ENCODE data around the gene BMPR1B.
"Not testable (repeated sequence)": the region's sequence is repeated elsewhere in the genome, so short reads cannot be mapped to it uniquely, and the experiment has no call there.

BMPR1B gene

DNA sequence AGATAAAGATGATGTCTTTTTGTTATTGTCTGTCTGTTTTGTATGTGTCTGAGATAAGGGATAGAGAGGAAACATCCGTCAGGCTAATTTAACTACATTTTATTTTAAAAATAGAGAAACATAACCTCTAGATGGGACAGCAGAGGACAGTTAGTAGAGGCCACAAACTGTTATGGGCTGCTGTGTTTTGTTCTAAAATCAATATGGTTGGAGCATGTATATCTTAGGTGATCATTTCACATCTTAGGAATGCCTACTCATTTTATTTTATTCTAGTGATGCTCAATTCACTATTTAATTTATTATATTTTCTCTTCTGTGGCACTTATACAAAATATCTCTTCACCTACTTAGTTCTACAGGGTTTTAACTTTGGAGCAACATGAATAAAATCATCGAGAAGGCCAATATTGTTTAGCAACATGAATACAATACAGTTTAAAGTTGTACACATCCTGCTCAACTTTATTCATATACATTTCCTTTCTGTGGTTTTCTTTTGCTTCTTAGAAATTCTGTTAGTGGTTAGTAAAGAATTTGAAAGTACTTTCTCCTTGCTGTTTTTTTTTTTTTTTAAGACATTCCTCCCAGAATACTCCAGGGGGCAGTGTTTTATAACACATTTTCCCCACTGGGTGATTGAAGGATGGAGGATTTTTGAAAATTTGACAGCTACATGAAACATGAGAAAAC is 398.1 kb downstream of the BMPR1B start:
- peak in 1 of 2 donors; percentile 42 for DNase-seq

DNA sequence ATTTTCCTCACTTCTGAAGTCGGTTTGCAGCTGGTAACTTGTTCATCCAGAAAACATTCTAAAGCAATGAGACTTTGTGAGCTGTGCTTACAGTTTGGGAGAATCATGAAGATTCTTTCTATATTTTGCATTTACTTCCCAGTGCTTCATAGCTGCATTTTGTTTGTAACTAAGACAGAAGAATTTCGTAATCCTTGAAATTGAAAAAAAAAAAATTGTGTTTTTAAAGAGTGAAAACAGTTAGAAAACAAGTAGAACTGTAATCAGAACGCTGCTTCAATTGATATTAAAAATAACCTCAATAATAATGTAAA is 398.7 kb downstream of the BMPR1B start:
- DNase-seq: no peak

DNA sequence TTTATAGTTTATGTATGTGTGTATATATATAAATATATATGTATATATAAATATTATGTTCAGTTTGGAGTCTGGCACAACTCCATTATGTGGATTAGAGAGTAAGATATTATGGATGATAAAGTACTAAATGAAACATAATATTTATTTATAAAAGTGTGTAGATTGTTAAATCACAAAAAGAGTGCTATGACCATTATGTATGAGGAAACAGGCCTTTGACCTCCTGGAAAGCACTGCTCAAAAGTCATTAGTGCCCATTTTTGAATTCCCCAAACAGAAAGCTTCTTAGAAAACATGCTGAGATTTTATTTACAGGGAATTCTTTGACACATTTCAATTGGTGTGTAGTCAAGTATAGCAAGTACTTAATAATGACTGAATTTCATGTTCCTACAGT is 399.8 kb downstream of the BMPR1B start:
- DNase-seq: no peak

DNA sequence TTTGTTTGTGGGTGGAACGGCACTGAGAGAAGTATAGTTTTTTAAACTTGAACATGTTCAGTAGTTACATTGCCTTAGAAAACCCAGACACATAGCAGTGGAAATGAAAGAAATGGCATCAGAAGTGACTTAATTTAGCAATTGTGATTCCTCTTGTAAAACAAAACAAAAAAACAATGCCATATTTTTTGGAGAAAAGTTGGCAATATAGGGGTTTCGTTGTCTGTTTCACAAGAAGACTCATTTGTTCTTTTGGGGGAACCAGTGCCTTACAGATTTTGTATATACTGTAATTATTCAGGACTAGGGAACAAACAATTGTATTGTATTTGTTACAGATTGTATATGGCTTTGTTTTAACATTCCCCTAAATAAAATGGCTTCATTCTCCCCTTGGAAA is 400.3 kb downstream of the BMPR1B start:
- no peak for DNase-seq

DNA sequence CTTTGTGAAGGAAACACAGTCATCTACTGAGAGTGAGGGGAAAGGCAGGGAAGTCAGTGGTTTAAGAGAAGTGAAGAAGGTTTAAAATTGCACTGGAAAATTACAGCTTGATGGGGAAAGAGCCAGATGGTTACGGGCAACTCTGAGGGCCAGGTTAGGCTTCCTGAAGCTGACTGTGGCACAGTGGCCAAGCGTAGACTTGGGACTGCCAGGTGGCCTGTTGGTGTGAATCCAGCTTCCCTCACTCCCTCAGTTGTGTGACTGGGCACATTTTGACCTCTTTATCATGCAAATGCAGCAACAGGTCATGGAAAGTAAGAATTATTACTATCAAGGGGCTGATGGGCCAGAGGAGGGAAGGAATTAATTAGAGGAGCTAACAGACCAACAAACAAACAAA is 400.9 kb downstream of the BMPR1B start:
- DNase-seq: no peak

DNA sequence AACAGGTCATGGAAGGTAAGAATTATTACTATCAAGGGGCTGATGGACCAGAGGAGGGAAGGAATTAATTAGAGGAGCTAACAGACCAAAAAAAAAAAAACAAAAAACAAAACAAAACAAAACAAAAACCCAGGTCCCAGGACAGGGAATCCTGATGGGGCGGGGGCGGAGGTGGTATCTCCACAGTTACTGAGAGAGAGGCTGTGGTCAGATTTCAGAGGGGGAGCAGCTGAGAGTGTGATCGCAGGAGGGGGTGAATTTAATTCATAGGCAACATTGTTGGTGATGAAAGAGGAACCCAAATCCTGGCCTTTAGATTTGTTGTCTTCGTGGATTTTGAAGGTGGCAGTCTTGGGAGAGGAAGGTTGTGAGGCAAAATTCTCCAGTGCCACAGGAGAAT is 401.6 kb downstream of the BMPR1B start:
- no peak for DNase-seq

DNA sequence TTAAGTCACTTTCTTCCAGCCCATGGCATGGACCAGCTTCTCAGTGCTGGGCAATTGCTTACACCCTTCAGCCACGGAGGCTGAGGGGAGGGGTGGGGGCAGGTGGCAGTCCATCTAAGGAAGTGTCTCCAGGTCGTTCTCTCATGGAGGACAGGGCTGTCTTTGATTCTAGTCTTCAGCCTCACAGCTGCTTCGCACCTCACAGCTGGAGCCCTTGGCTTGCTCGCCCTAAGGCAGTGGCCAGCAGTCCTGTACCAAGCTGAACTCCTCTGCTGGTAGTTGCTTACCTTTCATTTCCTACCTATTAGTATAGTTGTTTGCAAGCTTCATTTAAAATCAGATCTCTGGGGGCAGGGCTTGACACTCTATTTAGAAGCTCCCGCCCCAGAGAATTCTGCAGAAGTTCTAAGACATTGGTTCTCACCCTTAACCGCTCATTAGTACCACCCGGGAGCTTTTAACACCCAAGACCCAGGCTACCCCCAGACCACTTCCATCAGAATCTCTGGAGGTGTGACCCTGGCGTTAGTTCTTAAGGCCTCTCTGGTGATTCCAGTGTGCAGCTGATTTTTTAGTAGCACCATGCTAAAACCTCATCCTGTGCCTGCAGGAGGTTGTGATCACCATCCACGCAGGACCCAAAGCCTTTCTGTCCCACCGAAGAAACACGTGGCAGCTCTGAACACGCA is 404.2 kb downstream of the BMPR1B start:
- DNase-seq: no peak

DNA sequence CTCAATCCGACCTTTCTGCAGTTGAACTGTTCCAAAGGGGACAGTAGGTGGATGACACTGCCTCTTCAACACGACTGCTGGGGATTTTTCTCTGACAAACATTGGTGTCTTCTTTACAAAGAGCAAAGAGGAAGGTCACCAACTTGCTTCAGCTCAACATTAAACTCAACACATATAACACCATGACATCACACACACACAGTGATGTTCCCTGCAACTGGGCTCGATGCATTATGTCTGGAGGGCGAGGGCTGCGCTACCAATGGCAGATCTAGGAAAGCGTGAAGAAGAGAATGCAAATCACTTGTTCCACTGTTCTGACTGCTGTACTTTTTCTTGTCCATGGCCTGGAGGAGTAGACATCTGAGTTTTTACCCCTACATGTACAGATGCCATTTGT is 405.1 kb downstream of the BMPR1B start:
- no peak for DNase-seq

DNA sequence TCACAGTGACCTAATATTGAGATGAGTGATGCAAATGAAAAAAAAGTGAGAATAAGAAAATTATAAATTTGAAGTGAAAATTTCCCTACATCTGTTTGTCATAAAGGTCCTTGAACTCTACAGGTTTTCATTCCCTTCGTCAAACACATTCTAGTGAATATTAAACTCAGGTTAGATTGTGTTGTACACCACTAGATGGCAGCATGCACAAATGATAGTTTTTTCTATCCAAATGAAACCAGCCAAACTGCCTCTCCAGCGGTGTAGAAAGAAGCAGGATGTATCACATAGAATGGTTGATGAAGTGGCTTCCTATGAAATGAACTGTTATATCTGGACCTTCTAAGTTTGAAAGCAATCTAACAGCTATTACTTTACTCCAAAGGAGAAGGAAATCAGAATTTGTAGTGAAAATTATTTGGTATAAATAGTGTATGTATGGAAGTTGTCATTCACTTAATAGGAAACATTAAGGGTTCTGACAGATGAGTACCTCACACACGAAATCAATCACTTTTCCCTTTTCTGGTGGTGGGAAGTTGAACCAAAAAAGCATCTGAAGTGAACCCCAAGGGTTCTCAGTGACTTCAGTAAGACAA is 408.3 kb downstream of the BMPR1B start:
- DNase-seq: peak; percentile 16 to 64

DNA sequence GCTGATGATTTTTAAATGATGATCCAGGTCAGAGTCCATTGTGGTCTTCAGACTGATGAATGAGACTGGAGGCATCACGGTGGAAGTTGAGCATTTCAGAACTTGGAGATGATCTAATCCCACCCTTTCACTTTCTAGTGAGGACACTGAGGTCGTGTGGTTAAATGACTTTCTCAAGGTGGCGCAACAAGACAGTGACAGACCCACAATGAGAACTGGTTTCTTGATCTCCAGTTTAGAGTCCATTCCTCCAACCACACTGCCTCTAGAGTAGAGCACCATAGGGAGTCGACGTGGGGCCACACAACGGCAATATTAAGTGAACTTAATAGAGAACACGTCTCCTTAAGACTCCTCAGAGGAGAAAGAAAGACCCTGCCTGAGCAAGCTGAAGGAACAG is 410.1 kb downstream of the BMPR1B start:
- no peak for DNase-seq

DNA sequence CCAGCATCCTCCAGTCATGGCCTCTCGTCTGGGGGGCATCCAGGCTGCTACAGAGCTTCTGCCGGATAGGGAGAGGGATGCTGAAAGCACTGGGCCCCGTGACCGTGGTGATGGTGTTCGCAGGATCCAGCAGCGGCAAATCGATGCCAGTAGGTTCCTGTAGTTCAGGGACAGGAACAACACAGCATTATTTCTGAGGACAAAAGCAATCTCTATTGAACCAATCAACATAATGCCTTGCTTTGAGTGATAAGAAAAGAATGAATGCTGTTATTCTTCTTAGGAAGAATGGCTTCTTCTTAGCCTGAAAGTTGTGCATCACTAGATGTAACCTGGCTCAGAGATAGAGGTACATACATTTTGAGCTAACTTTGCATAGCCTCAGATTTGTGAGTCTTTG is 412.4 kb downstream of the BMPR1B start:
- DNase-seq: no peak

DNA sequence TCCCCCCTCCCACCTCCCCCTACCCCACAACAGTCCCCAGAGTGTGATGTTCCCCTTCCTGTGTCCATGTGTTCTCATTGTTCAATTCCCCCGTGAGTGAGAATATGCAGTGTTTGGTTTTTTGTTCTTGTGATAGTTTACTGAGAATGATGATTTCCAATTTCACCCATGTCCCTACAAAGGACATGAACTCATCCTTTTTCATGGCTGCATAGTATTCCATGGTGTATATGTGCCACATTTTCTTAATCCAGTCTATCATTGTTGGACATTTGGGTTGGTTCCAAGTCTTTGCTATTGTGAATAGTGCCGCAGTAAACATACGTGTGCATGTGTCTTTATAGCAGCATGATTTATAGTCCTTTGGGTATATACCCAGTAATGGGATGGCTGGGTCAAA is 413.6 kb downstream of the BMPR1B start:
- DNase-seq: not testable (repeated sequence)

DNA sequence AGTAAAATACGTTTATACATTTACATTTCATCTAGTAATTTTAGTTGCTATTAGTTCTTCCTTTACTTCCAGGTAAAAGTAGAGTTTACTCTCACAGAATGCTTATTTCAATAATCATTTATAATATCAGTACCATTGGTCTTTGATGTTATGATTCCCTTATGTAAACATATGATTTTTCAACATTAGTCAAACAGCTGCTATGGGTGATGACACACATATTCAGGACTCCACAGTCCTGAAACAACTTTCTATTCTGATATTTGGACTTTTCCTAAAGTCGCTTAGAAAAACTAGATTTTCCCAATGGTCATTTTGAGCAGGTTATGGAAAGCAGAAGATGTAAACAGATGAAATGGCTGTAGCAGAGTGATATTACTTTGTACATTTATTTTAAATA is 421.2 kb downstream of the BMPR1B start:
- DNase-seq: no peak

DNA sequence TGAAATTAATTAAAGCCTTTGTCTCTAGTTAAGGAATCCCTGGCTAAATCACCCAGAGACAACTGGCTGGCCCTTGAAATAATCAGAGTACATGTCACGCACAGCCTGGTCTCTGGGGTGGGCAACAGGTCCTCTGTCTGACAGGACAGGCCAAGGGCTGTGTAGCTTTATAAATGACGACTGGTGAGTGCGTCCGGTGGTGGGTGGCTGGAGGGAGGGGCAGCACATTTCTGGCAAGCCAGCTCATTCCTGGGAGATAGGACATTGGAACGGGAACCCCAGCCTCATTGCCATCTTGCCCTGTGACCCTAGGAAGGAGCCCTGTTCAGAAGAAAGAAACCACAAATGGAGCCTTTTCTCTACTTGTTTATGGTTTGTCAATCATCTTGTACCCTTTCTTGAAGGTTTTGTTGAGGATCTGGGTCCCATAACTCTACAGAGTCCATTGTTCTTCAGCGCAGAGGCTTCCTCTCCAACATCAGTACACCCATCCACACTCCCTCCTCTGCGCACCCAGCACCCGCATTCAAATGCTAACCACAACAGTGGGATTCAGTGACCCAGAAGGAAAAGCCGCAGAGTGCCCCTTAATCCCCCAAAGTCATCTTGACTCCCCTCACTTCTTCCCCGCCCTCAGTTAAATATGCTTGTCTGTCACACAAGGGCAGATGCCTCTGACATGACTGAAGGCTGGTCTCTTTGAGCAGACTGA is 422.9 kb downstream of the BMPR1B start:
- DNase-seq: no peak

DNA sequence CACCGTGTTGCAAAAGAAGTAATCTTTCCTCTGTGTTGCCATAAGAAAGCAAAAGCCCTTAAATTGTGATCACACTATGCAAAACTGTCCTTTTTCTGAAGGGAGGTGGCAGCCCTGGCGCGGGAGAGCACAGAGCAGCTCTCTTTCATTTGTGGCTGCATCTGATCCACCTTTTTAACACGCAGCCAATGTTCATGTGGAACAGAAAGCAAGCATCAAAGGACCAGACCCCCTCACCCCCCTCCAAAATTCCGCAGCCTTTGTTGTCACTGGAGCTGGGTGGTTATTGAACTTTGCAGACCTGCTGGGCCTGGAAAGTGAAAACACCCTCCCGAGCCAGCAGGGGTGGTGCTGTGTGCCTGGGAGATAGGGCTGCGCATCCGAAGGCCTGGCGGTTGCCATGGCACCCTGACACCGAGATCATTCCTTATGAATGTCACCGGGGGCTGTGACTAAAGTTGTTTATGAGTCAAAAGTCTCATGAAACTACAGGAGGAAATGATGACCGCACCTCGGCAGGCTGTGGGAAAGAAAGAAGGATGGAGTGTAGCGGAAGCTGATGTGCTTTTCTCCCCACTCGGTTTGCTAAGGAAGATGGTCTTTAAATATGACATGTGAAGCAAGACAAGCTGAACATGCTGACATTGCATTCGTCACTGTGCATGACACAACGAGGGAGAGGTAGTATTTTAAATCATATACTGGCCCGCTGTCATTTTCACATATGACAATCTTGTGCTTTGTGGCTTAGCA is 423.7 kb downstream of the BMPR1B start:
- DNase-seq: peak in 1 of 2 donors; percentile 11

DNA sequence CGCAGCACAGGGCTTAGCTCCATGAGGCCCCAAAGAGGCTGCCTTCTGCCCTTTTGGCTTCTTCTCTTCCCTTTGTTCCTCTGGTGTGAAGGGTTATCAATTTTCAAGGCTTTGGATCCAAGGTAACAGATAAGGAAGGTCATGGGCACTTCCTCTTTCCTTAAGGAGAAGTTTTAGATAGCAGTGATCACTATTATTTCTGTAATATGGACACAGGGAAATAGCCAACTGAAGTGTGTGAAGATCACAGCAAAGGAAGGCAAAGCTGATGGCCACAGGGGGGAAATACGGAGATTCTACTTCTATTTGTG is 424.2 kb downstream of the BMPR1B start:
- DNase-seq: no peak

DNA sequence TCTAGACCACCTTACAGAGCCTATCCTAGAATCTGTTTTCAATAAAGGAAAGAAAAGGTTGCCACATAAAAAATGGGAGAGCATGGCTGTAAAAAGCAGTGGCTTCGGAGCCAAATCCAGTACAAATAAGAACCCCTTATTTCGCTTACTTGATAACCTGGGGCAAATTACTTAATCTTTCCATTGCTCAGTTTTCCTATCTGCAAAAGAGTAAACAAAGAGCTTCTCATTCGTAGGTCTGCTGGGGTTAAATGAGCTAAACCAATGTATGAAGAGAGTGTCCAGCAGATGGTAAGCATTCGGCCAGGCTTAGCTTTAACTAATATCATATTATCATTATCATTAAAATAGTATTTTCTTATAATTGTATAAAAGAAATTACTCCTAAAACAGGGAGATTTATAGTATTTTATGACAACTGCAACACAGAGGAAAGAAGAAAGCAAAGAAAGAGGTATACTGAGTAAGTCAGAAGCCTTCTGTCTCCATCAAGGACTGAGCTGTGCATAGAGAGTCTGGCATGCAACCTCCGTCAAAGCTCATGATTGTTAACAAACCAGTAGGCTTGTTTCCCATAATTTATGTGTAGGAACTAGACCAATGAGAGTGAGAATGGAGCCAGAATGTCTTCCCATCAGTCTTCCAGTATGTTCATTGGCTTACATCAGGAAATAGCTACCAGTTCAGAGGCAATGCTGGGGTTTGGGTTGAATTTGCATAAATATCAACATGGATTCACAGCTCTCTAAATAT is 426.1 kb downstream of the BMPR1B start:
- DNase-seq: no peak

DNA sequence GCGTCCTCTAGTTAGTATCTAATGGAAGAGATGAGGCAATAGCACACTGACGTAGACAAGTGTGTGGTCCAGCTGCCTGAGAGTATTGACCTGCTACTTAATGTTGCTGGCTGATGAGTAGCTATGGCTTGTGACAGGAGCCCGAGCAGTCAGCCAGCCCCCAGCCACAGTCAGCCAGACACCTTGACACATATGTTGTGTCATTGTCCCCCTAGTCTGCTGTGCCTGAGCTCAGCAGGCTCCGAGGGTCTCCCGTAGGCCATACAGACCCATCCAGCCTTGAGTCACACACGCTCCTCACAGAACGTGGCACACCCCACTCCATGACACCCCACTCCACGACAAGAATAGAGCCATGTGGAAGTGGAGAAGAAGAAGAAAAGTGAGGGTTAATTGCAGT is 428.9 kb downstream of the BMPR1B start:
- DNase-seq: no peak

DNA sequence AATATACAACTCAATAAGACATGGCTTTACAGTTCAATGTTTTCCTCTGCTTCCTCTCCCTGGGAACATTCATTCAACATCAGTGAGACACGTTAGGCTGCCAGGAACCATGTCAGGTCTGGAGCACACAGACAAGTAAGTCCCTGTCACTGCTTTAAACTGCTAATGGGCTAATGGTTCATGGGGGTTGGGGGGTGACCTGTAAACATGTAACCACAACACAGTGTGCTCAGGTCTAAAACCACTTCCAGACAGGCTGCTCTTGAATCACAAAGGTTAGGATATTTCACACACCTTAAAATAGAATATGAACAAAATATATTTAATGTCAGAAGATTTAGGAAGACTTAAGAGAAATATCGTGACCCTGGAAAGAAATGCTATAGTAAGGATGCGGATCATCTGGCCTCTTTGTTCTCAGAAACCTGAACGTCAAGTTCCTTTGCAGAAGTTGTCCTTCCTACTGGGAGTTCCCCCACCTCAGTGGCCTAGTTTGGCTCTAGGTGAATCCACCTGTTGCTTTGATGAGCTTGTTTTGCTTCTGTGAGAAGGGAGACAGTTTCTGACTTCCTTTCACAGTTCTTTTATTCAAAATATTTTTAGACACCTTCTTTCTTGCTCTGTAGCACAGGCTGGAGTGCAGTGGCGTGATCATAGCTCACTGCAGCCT is 431.1 kb downstream of the BMPR1B start:
- DNase-seq: peak; percentile 13 to 27

DNA sequence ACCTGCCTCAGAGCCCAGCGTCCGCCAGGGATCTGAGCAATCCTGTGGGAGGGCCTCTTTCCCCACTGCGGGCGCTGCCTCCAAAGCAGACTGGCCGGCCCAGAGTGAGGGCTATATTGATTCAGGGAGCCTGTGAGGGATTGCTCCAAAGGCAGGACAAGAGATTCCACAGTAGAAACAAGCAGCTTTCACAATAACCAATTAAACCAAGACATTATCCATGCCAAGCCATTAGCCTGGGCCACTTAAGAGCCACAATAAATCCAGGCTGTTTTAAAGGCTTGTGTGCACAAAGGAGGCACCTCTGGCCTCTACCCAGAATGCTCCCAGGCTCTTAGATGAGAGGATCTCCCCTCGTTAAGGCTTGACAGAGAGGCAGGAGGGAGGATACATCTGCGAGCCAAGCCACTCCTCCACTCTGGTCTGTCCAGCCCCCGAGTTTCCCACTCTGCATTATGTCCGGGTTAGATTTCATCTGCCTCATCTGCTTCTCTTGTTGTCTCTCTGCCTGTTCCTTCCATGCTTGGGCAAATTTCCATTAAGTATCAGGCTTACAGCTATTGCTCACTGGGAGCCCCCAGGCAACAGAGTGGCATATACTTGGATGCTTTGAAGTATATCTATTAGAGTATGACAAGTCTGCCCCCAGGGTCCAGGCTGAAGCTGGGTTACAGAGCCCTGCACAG is 433.1 kb downstream of the BMPR1B start:
- no peak for DNase-seq

DNA sequence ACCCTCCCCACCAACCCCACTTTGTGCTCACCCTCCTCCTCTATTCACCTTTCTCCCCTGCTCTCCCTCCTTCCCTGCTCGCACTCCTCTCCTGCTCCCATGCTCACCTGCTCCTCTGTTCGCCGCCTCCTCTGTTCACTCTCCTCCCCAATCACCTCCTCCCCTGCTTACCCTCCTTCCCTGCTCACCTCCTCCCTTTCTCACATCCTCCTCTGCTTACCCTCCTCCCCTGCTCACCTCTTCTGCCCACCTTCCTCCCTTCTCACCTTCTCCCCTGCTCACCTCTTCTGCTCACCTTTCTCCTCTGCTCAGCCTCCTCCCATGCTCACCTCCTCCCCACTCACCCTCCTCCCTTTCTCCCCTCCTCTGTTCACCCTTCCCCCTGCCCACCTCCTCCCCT is 433.8 kb downstream of the BMPR1B start:
- no peak for DNase-seq
